HEK293 (cell line): ENCODE results near the gene HRCT1.

Experiments used
- CTCF ChIA-PET: fragments of 350-600 bp; formaldehyde crosslinking; extraction: SDS; loops from one replicate; lab custom pipeline; 2021; ENCODE audit warnings: antibody characterized with exemption; lab: Yijun Ruan, JAX
- POLR2A ChIA-PET: fragments of 300-600 bp; formaldehyde crosslinking; extraction: SDS; loops from one replicate; lab custom pipeline; 2020; ENCODE audit warnings: antibody characterized with exemption, inconsistent platforms; lab: Yijun Ruan, JAX
- H3K27ac ChIP-seq: fragments of 200-500 bp; sonication (Bioruptor generic); 2 replicates; pipeline ENCODE4 v1.5.1; 2014; ENCODE audit warnings: low read depth, low read length, control low read depth, inconsistent platforms; ENCODE audit errors: extremely low read depth
- H3K36me3 ChIP-seq, 2 experiments: fragments of 200-500 bp in 1 of 2; sonication (Bioruptor generic) in 1 of 2; 1 replicate in 1 of 2; 2 replicates in 1 of 2; pipeline ENCODE4 v1.5.1; 2014 to 2017; ENCODE audit warnings: inconsistent platforms in 2 of 2, low read length in 2 of 2; ENCODE audit not compliant: control insufficient read depth in 2 of 2, insufficient read depth in 1 of 2
- H3K4me1 ChIP-seq: fragments of 200-500 bp; sonication (Bioruptor generic); 2 replicates; pipeline ENCODE4 v1.5.1; 2014; ENCODE audit warnings: mild to moderate bottlenecking, low read length, inconsistent platforms; ENCODE audit not compliant: control insufficient read depth, insufficient read depth
- H3K4me3 ChIP-seq: 2 replicates; pipeline ENCODE4 v1.5.1; 2011; ENCODE audit warnings: low read depth, mild to moderate bottlenecking, control low read depth, low read length, moderate library complexity
- H3K9me3 ChIP-seq: fragments of 200-500 bp; sonication (Bioruptor generic); 2 replicates; pipeline ENCODE4 v1.5.1; 2014; ENCODE audit warnings: low read depth, low read length, inconsistent platforms; ENCODE audit not compliant: control insufficient read depth, insufficient read depth
- PRDM1 ChIP-seq: fragments of 450-650 bp; formaldehyde crosslinking; IDR thresholded peaks from 2 replicates; pipeline ENCODE4; 2016; ENCODE audit warnings: missing biosample characterization, missing genetic modification characterization
- SP2 ChIP-seq: fragments of 450-650 bp; formaldehyde crosslinking; IDR thresholded peaks from 2 replicates; pipeline ENCODE4 v1.5.1; 2016; ENCODE audit warnings: missing biosample characterization, missing genetic modification characterization
- TCF7L2 ChIP-seq: IDR thresholded peaks from 2 replicates; pipeline ENCODE4 v1.6.1; 2011; ENCODE audit warnings: low read depth, mild to moderate bottlenecking, inconsistent platforms, low read length, moderate library complexity, borderline replicate concordance
- WT1 ChIP-seq: fragments of 450-650 bp; formaldehyde crosslinking; IDR thresholded peaks from 2 replicates; pipeline ENCODE4 v1.5.1; 2016; ENCODE audit warnings: missing biosample characterization, missing genetic modification characterization
- ZNF202 ChIP-seq: fragments of 450-650 bp; formaldehyde crosslinking; IDR thresholded peaks from 2 replicates; pipeline ENCODE4 v1.5.1; 2016; ENCODE audit warnings: missing biosample characterization, missing genetic modification characterization, borderline replicate concordance
- ZNF214 ChIP-seq: fragments of 450-650 bp; formaldehyde crosslinking; IDR thresholded peaks from 2 replicates; pipeline ENCODE4 v1.5.1; 2017; ENCODE audit warnings: missing biosample characterization, mild to moderate bottlenecking, missing genetic modification characterization, borderline replicate concordance
- ZNF221 ChIP-seq: fragments of 450-650 bp; formaldehyde crosslinking; IDR thresholded peaks from 2 replicates; pipeline ENCODE4 v1.5.1; 2017; ENCODE audit warnings: missing biosample characterization, missing genetic modification characterization, borderline replicate concordance
- ZNF292 ChIP-seq: fragments of 450-650 bp; formaldehyde crosslinking; IDR thresholded peaks from 2 replicates; pipeline ENCODE4 v1.5.1; 2016; ENCODE audit warnings: low read depth, missing biosample characterization, missing genetic modification characterization, borderline replicate concordance
- ZNF404 ChIP-seq: fragments of 450-650 bp; formaldehyde crosslinking; IDR thresholded peaks from 2 replicates; pipeline ENCODE4 v1.5.1; 2017; ENCODE audit warnings: missing biosample characterization, missing genetic modification characterization
- ZNF501 ChIP-seq: fragments of 450-650 bp; formaldehyde crosslinking; IDR thresholded peaks from 2 replicates; pipeline ENCODE4 v1.5.1; 2016; ENCODE audit warnings: missing biosample characterization, missing genetic modification characterization
- ZNF785 ChIP-seq: fragments of 450-650 bp; formaldehyde crosslinking; IDR thresholded peaks from 2 replicates; pipeline ENCODE4 v1.5.1; 2016; ENCODE audit warnings: missing biosample characterization, missing genetic modification characterization
- TF ChIP-seq, protein P1 (sequence below): fragments of 450-650 bp; formaldehyde crosslinking; IDR thresholded peaks from 2 replicates; pipeline ENCODE4 v1.5.1; 2016; ENCODE audit warnings: missing biosample characterization, missing genetic modification characterization, borderline replicate concordance
- TF ChIP-seq, protein P2 (sequence below): fragments of 450-650 bp; formaldehyde crosslinking; IDR thresholded peaks from 2 replicates; pipeline ENCODE4 v1.5.1; 2016; ENCODE audit warnings: missing biosample characterization, missing genetic modification characterization
- TF ChIP-seq, protein P3 (sequence below): fragments of 450-650 bp; formaldehyde crosslinking; IDR thresholded peaks from 2 replicates; pipeline ENCODE4 v1.5.1; 2016; ENCODE audit warnings: missing biosample characterization, missing genetic modification characterization
- TF ChIP-seq, protein P4 (sequence below): fragments of 450-650 bp; formaldehyde crosslinking; IDR thresholded peaks from 2 replicates; pipeline ENCODE4 v1.5.1; 2016; ENCODE audit warnings: missing biosample characterization, missing genetic modification characterization

The HRCT1 gene

DNA sequence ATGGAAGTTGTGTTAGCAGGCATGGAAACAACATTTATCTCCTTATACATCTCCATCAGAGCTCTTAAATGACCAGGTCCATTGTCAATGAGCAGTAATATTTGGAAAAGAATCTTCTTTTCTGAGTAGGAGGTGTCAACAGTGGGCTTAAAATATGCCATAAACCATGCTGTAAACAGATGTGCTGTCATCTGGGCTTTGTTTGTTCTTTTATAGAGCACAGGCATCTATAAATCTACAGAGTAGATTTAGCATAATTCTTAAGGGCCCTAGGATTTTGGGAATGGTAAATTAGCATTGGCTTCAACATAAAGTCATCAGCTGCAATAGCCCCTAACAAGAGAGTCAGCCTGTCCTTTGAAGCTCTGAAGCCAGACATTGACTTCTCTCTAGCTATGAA, 7.7 kb upstream of the HRCT1 start:
- TF ChIP-seq, protein P1, sequence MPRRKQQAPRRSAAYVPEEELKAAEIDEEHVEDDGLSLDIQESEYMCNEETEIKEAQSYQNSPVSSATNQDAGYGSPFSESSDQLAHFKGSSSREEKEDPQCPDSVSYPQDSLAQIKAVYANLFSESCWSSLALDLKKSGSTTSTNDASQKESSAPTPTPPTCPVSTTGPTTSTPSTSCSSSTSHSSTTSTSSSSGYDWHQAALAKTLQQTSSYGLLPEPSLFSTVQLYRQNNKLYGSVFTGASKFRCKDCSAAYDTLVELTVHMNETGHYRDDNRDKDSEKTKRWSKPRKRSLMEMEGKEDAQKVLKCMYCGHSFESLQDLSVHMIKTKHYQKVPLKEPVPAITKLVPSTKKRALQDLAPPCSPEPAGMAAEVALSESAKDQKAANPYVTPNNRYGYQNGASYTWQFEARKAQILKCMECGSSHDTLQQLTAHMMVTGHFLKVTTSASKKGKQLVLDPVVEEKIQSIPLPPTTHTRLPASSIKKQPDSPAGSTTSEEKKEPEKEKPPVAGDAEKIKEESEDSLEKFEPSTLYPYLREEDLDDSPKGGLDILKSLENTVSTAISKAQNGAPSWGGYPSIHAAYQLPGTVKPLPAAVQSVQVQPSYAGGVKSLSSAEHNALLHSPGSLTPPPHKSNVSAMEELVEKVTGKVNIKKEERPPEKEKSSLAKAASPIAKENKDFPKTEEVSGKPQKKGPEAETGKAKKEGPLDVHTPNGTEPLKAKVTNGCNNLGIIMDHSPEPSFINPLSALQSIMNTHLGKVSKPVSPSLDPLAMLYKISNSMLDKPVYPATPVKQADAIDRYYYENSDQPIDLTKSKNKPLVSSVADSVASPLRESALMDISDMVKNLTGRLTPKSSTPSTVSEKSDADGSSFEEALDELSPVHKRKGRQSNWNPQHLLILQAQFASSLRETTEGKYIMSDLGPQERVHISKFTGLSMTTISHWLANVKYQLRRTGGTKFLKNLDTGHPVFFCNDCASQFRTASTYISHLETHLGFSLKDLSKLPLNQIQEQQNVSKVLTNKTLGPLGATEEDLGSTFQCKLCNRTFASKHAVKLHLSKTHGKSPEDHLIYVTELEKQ (tag by site-specific recombination), result no peak
- no peak for TF ChIP-seq ZNF501 (tag by site-specific recombination)
- no peak for TF ChIP-seq ZNF785 (tag by site-specific recombination)
- no peak for TF ChIP-seq ZNF202 (tag by site-specific recombination)
- no peak for TF ChIP-seq SP2 (tag by site-specific recombination)
- TF ChIP-seq WT1 (tag by site-specific recombination), result no peak
- TF ChIP-seq, protein P2, sequence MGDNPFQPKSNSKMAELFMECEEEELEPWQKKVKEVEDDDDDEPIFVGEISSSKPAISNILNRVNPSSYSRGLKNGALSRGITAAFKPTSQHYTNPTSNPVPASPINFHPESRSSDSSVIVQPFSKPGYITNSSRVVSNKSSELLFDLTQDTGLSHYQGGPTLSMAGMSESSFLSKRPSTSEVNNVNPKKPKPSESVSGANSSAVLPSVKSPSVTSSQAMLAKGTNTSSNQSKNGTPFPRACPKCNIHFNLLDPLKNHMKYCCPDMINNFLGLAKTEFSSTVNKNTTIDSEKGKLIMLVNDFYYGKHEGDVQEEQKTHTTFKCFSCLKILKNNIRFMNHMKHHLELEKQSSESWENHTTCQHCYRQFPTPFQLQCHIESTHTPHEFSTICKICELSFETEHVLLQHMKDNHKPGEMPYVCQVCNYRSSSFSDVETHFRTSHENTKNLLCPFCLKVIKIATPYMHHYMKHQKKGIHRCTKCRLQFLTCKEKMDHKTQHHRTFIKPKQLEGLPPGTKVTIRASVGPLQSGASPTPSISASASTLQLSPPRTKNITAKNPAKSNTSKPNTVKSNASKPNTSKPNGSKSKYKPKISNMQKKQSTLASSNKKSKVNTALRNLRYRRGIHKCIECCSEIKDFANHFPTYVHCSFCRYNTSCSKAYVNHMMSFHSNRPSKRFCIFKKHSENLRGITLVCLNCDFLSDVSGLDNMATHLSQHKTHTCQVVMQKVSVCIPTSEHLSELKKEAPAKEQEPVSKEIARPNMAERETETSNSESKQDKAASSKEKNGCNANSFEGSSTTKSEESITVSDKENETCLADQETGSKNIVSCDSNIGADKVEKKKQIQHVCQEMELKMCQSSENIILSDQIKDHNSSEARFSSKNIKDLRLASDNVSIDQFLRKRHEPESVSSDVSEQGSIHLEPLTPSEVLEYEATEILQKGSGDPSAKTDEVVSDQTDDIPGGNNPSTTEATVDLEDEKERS, result no peak
- no peak for TF ChIP-seq ZNF404 (tag by site-specific recombination)
- TF ChIP-seq TCF7L2, result no peak
- TF ChIP-seq, protein P3, sequence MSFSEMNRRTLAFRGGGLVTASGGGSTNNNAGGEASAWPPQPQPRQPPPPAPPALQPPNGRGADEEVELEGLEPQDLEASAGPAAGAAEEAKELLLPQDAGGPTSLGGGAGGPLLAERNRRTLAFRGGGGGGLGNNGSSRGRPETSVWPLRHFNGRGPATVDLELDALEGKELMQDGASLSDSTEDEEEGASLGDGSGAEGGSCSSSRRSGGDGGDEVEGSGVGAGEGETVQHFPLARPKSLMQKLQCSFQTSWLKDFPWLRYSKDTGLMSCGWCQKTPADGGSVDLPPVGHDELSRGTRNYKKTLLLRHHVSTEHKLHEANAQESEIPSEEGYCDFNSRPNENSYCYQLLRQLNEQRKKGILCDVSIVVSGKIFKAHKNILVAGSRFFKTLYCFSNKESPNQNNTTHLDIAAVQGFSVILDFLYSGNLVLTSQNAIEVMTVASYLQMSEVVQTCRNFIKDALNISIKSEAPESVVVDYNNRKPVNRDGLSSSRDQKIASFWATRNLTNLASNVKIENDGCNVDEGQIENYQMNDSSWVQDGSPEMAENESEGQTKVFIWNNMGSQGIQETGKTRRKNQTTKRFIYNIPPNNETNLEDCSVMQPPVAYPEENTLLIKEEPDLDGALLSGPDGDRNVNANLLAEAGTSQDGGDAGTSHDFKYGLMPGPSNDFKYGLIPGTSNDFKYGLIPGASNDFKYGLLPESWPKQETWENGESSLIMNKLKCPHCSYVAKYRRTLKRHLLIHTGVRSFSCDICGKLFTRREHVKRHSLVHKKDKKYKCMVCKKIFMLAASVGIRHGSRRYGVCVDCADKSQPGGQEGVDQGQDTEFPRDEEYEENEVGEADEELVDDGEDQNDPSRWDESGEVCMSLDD (tag by site-specific recombination), result no peak
- no peak for TF ChIP-seq ZNF292 (tag by site-specific recombination)
- TF ChIP-seq ZNF221 (tag by site-specific recombination), result no peak
- no peak for TF ChIP-seq ZNF214 (tag by site-specific recombination)
- TF ChIP-seq, all 188 proteins: peak for 0
- H3K27ac ChIP-seq, result no peak overlapping the region
- H3K36me3 ChIP-seq, result no peaks in the 10 kb centered on the region
- ChIA-PET POLR2A (interaction anchor here (1.1 kb wide), 1 partner anchor 9 kb away, joined by 3 read pairs; no protein-coding TSS in a partner anchor), CTCF (interaction anchor here (0.6 to 2.6 kb wide), 7 partner anchors 13 to 930 kb away, joined by 3 to 17 read pairs (median 4); no protein-coding TSS in a partner anchor)
- no peaks in the 10 kb centered on the region for H3K4me1 ChIP-seq
- no peak overlapping the region for H3K4me3 ChIP-seq
- no peaks in the 10 kb centered on the region for H3K9me3 ChIP-seq

DNA sequence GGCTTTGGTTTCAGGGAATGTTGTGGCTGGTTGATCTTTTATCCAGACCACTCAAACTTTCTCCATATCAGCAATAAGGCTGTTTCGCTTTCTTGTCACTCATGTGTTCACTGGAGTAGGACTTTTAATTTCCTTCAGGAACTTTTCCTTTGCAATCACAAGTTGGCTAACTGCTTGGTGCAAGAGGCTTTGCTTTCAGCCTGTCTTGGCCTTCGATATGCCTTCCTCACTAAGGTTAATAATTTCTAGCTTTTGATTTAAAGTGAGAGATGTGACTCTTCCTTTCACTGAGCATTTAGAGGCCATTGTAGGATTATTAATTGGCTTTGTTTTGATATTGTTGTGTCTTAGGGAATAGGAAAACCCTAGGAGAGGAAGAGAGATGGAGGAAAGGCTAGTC, 7.0 kb upstream of the HRCT1 start:
- Histone ChIP-seq H3K9me3 (no peaks in the 10 kb centered on the region), H3K4me1 (no peaks in the 10 kb centered on the region), H3K36me3 (no peaks in the 10 kb centered on the region), H3K27ac (no peak overlapping the region), H3K4me3 (no peak overlapping the region)
- CTCF ChIA-PET, result interaction anchor here (1.0 to 2.6 kb wide), 6 partner anchors 12 to 109 kb away, joined by 3 to 17 read pairs (median 5); no protein-coding TSS in a partner anchor
- TF ChIP-seq, protein P4, sequence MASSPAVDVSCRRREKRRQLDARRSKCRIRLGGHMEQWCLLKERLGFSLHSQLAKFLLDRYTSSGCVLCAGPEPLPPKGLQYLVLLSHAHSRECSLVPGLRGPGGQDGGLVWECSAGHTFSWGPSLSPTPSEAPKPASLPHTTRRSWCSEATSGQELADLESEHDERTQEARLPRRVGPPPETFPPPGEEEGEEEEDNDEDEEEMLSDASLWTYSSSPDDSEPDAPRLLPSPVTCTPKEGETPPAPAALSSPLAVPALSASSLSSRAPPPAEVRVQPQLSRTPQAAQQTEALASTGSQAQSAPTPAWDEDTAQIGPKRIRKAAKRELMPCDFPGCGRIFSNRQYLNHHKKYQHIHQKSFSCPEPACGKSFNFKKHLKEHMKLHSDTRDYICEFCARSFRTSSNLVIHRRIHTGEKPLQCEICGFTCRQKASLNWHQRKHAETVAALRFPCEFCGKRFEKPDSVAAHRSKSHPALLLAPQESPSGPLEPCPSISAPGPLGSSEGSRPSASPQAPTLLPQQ (tag by site-specific recombination), result no peak
- TF ChIP-seq PRDM1 (tag by site-specific recombination), result peak; percentile 45
- POLR2A ChIA-PET, result no interaction called here
